Esophagus muscularis mucosa (tissue), 4 donors: ENCODE results near the gene TTC3. TPM values are rescaled to one million over a fixed set of nuclear protein-coding genes. Genes with fewer than 3 reads are reported as not detected.

Source experiments
- DNase-seq: peaks from one replicate; pipeline ENCODE4 v3.0.0-alpha.2; 2017; ENCODE audit errors: extremely low spot score
- H3K27ac ChIP-seq, 4 donors: fragments of 200-600 bp; sonication (generic); replicated peaks in 1 of 4; 1 replicate in 3 of 4; 2 replicates in 1 of 4; pipeline ENCODE4 v1.5.1; 2016 to 2019; ENCODE audit warnings: mild to moderate bottlenecking in 1 of 4
- H3K27me3 ChIP-seq, 4 donors: fragments of 200-600 bp; sonication (generic); one replicate each; pipeline versions ENCODE4 v1.5.1 to v1.6.0; 2016 to 2019
- H3K36me3 ChIP-seq, 4 donors: fragments of 200-600 bp; sonication (generic); one replicate each; pipeline ENCODE4 v1.5.1; 2016 to 2019
- H3K4me1 ChIP-seq, 4 donors: fragments of 200-600 bp; sonication (generic); one replicate each; pipeline ENCODE4 v1.5.1; 2016 to 2019
- H3K4me3 ChIP-seq, 4 donors: fragments of 200-600 bp; sonication (generic); 1 replicate in 2 of 4; 2 replicates in 2 of 4; pipeline ENCODE4 v1.5.1; 2016 to 2019; ENCODE audit warnings: mild to moderate bottlenecking in 4 of 4, moderate library complexity in 1 of 4
- H3K9me3 ChIP-seq, 4 donors: fragments of 200-600 bp; sonication (generic); 1 replicate in 3 of 4; 2 replicates in 1 of 4; pipeline ENCODE4 v1.5.1; 2016 to 2019
- EP300 ChIP-seq: sonication (generic); formaldehyde crosslinking; IDR thresholded peaks from one replicate; pipeline ENCODE4 v1.6.1; 2017; ENCODE audit warnings: antibody characterized with exemption
- POLR2A ChIP-seq: fragments of 450-650 bp; IDR thresholded peaks from one replicate; pipeline ENCODE4 v1.6.1; 2017; ENCODE audit warnings: antibody characterized with exemption, moderate library complexity, mild to moderate bottlenecking, low read depth
- POLR2AphosphoS5 ChIP-seq, 2 donors: sonication (generic); formaldehyde crosslinking; IDR thresholded peaks; one replicate each; pipeline ENCODE4 v1.6.1; 2017; ENCODE audit warnings: antibody characterized with exemption in 2 of 2
- WGBS: methylation state at CpG from one replicate; pipeline ENCODE4 v1.1.5; 2018; 5-methylcytosine and 5-hydroxymethylcytosine counted together
- intact Hi-C: fragments of 100-400 bp; cut with DNase I; formaldehyde crosslinking; loops from one replicate; pipeline ENCODE4 v1.15.1; 2023
- total RNA-seq, 4 donors: library from RNA; depleted of rRNA; stranded (reverse); fragments of >200 nt; gene quantifications; one replicate each; pipeline versions ENCODE4 v1.1.0 to v1.2.1, GENCODE V29; 2016
- TF ChIP-seq, protein P1 (sequence below), 3 experiments: fragments of 200-600 bp in 2 of 3; fragments of 450-650 bp in 1 of 3; sonication (generic) in 2 of 3; IDR thresholded peaks; one replicate each; pipeline ENCODE4 v1.5.1; 2017 to 2019; ENCODE audit warnings: antibody characterized with exemption in 3 of 3, mild to moderate bottlenecking in 2 of 3, moderate library complexity in 1 of 3

TTC3 gene
- total RNA-seq, 4 donors from 2014 or later = 86.0 to 162 (median 104) TPM

DNA sequence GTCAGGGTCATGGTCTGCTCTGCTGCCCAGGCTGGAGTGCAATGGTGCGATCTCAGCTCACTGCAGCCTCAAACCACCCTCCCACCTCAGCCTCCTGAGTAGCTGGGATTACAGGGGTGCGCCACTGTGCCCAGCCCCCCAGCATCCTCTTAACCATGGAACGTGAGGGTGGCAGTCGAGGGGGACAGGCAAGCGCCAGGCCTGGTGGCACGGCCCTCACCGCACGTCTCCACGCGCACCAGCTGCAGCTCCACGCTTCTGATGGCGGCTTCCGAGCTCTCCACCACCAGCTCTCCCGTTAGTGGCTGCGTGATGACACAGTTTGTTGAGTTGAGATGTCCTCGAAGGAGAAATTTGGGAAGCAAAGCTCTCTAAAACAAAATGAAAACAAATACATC, 154.9 kb downstream of the TTC3 start:
- no peak overlapping the region for H3K27ac ChIP-seq
- no peaks in the 10 kb centered on the region for H3K27me3 ChIP-seq
- H3K4me1 ChIP-seq = no peaks in the 10 kb centered on the region
- no peaks in the 10 kb centered on the region for H3K9me3 ChIP-seq
- peaks cover 69 to 99% (median 96%) of the 10 kb centered on the region in 4 donors for H3K36me3 ChIP-seq
- DNase-seq = peak; percentile 29
- TF ChIP-seq POLR2AphosphoS5 (IDR thresholded peaks at IDR 0.05) (no peak), POLR2A (no peak), EP300 (no peak)
- TF ChIP-seq, protein P1, sequence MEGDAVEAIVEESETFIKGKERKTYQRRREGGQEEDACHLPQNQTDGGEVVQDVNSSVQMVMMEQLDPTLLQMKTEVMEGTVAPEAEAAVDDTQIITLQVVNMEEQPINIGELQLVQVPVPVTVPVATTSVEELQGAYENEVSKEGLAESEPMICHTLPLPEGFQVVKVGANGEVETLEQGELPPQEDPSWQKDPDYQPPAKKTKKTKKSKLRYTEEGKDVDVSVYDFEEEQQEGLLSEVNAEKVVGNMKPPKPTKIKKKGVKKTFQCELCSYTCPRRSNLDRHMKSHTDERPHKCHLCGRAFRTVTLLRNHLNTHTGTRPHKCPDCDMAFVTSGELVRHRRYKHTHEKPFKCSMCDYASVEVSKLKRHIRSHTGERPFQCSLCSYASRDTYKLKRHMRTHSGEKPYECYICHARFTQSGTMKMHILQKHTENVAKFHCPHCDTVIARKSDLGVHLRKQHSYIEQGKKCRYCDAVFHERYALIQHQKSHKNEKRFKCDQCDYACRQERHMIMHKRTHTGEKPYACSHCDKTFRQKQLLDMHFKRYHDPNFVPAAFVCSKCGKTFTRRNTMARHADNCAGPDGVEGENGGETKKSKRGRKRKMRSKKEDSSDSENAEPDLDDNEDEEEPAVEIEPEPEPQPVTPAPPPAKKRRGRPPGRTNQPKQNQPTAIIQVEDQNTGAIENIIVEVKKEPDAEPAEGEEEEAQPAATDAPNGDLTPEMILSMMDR (IDR thresholded peaks at IDR 0.05) = no peak
- intact Hi-C loops = no loop called here
- H3K4me3 ChIP-seq = no peak overlapping the region
- WGBS = 98% methylated on average over 14 of the region's 16 CpGs

DNA sequence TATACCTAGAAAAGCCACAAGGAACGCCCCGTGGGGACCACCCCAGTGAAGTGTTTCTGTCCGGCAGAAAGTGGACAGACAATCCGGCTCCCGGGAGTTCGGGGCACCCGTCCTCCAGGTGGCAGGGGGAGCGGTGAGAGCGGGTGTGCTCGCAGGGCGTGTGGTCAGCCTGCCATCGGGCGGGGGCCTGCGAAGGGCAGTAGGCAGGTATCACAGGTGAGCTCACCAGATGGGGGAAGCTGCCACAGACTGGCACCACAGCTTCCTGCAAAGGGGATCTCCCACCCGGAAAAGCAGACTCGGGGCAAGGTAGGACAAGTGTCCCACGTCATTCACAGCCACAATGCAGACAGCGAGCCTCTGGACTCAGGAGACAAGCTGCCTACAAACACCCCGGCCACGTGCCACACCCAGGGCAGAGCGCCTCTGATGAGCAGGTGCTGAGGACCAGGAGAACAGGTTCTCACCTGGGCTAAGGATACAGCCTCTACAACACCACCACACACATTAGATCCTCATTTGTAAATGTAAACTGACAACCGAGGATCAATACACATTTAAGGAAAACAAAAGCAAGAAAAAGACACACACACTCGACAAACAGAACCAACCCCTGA, 157.7 kb downstream of the TTC3 start:
- Histone ChIP-seq H3K27me3 (no peaks in the 10 kb centered on the region), H3K9me3 (no peaks in the 10 kb centered on the region), H3K36me3 (peaks cover 57 to 99% (median 89%) of the 10 kb centered on the region in 4 donors), H3K4me1 (no peaks in the 10 kb centered on the region), H3K27ac (no peak overlapping the region), H3K4me3 (no peak overlapping the region)
- TF ChIP-seq POLR2A = no peak
- TF ChIP-seq POLR2AphosphoS5 (IDR thresholded peaks at IDR 0.05) = no peak
- no peak for TF ChIP-seq EP300
- TF ChIP-seq, protein P1 (IDR thresholded peaks at IDR 0.05) = no peak
- intact Hi-C loops = no loop called here
- DNase-seq = peak; percentile 70
- WGBS = 88% methylated on average over 23 of the region's 23 CpGs

DNA sequence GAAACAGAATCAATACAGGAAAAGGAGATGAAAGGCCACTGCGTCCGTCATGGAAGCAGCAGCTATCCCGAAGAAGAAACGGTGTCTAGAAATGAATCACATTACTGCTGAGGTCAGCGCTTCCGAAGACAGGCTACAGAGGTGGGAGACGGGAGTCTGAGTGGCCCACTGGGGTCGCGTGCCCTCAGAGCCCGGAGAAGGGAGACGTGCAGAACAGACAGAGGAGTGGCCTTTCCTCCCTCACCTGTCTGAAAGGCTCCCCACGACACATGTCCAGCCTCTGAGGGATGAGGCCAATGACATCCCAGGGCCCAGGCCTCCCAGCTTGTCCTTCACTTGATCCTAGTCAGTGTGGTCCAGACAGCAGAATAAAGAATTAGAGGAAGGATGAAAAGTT, 158.2 kb downstream of the TTC3 start:
- peak; percentile 89 for DNase-seq
- Histone ChIP-seq H3K27ac (no peak overlapping the region), H3K4me3 (no peak overlapping the region), H3K27me3 (no peaks in the 10 kb centered on the region), H3K9me3 (no peaks in the 10 kb centered on the region), H3K4me1 (no peaks in the 10 kb centered on the region), H3K36me3 (peaks cover 53 to 99% (median 84%) of the 10 kb centered on the region in 4 donors)
- no peak for TF ChIP-seq POLR2AphosphoS5 (IDR thresholded peaks at IDR 0.05)
- TF ChIP-seq, protein P1 (IDR thresholded peaks at IDR 0.05) = no peak
- no peak for TF ChIP-seq EP300
- TF ChIP-seq POLR2A = no peak
- 84% methylated on average over 12 of the region's 12 CpGs for WGBS
- intact Hi-C loops = no loop called here

DNA sequence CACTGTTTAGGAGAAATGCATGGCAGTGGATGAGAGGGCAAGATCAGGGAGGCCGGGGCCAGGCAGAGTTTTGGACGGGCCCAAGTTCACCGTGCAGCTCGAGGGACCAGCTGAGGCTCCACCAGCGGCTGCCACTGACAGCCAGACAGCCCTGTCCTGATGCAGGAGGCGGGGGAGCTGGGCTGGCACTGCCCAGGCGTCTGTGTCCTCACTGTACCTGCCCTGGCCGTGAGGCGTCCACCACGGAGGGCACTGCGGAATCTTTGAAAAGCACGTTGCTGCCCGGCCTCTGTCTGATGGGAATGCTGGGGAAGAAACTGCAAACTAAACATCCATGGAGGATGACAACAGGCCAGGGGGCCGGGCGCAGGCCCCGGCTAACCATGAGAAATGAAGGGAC, 158.6 kb downstream of the TTC3 start:
- Histone ChIP-seq H3K9me3 (no peaks in the 10 kb centered on the region), H3K27ac (no peak overlapping the region), H3K4me1 (no peaks in the 10 kb centered on the region), H3K36me3 (peaks cover 49 to 97% (median 81%) of the 10 kb centered on the region in 4 donors), H3K27me3 (no peaks in the 10 kb centered on the region), H3K4me3 (no peak overlapping the region)
- over 99% methylated on average over 13 of the region's 16 CpGs for WGBS
- DNase-seq = no peak
- intact Hi-C loops = no loop called here
- TF ChIP-seq EP300 (no peak), POLR2A (no peak), POLR2AphosphoS5 (IDR thresholded peaks at IDR 0.05) (no peak)
- TF ChIP-seq, protein P1 (IDR thresholded peaks at IDR 0.05) = no peak
